ENCODE measurements around the gene SGK1.

DNA sequence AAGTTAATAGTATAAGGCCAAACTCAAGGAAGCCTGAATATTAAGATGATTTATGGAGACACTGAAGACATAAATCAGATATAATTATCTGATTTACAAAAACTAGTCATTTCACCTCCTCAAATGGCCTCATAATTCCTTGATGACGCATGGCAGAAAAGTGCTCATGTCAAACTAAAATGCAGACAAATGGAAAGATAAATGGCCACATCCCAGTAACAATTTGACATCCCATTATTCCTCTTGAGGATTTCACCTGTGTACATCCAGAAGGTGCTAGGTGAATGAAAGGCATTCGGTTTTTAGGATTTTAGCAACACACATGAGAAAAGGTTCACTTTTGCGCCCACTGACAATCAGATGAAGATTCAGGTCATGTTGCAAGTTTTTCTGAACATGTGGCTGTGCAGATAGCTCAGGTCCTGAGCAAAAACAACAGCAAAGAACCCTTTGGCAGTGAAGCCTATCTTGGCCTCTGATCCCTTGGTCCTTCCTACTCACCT, 24.2 kb downstream of the SGK1 start:
- TF ChIP-seq, protein P1, sequence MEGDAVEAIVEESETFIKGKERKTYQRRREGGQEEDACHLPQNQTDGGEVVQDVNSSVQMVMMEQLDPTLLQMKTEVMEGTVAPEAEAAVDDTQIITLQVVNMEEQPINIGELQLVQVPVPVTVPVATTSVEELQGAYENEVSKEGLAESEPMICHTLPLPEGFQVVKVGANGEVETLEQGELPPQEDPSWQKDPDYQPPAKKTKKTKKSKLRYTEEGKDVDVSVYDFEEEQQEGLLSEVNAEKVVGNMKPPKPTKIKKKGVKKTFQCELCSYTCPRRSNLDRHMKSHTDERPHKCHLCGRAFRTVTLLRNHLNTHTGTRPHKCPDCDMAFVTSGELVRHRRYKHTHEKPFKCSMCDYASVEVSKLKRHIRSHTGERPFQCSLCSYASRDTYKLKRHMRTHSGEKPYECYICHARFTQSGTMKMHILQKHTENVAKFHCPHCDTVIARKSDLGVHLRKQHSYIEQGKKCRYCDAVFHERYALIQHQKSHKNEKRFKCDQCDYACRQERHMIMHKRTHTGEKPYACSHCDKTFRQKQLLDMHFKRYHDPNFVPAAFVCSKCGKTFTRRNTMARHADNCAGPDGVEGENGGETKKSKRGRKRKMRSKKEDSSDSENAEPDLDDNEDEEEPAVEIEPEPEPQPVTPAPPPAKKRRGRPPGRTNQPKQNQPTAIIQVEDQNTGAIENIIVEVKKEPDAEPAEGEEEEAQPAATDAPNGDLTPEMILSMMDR (IDR thresholded peaks at IDR 0.05): no peak
- TF ChIP-seq TP53 (CRISPR knock-in tag; IDR thresholded peaks at IDR 0.05) (no peak), SMAD3 (CRISPR knock-in tag; IDR thresholded peaks at IDR 0.05; ENCODE audit: borderline replicate concordance) (no peak), NFE2L1 (CRISPR knock-in tag; IDR thresholded peaks at IDR 0.05) (no peak), NR3C1 (CRISPR knock-in tag; conservative IDR thresholded peaks at IDR 0.05; ENCODE audit: low read depth) (no peak), RELA (CRISPR knock-in tag; IDR thresholded peaks at IDR 0.05; ENCODE audit: borderline replicate concordance) (no peak), FOXJ3 (CRISPR knock-in tag; IDR thresholded peaks at IDR 0.05; ENCODE audit: borderline replicate concordance) (no peak), TEAD4 (CRISPR knock-in tag; IDR thresholded peaks at IDR 0.05) (no peak)
- TF ChIP-seq, protein P2, sequence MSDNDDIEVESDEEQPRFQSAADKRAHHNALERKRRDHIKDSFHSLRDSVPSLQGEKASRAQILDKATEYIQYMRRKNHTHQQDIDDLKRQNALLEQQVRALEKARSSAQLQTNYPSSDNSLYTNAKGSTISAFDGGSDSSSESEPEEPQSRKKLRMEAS (CRISPR knock-in tag; IDR thresholded peaks at IDR 0.05): no peak
